ENCODE results near the gene TRIM34. TPM values are rescaled to one million over a fixed set of nuclear protein-coding genes. Genes with fewer than 3 reads are reported as not detected.
"Not testable (repeated sequence)": the region's sequence is repeated elsewhere in the genome, so short reads cannot be mapped to it uniquely, and the experiment has no call there.

Gene TRIM34
- polyA plus RNA-seq, 3 donors from 2014 or later: 13.6 to 37.6 (median 18.8) TPM

- peak; percentile 46 to 54 (median 46) for DNase-seq
- Mint-ChIP-seq H3K27ac (peak overlapping the region; percentile 98 to 100 (median 99)), H3K4me3 (peak overlapping the region; percentile 95 to 99 (median 99)), H3K27me3 (ENCODE audit: low read depth in 3 of 3) (peaks cover 6 to 12% (median 10%) of the 10 kb centered on the region in 3 donors), H3K4me1 (peaks cover 33 to 71% of the 10 kb centered on the region in 2 donors), H3K36me3 (peaks cover 15 to 18% (median 17%) of the 10 kb centered on the region in 3 donors)
- not testable (repeated sequence) for H3K9me3 Mint-ChIP-seq
Observed at GRCh38 chr11:5683620-5684019, 58.8 kb downstream of the TRIM34 start.

GRCh38 chr11:5684036-5684645, 59.3 kb downstream of the TRIM34 start:
- H3K4me3 Mint-ChIP-seq: peak overlapping the region; percentile 95 to 99 (median 99)
- no peaks in the 10 kb centered on the region for H3K9me3 Mint-ChIP-seq
- H3K4me1 Mint-ChIP-seq: peaks cover 36 to 71% of the 10 kb centered on the region in 2 donors
- H3K36me3 Mint-ChIP-seq: peaks cover 10 to 13% (median 12%) of the 10 kb centered on the region in 3 donors
- peak in 1 of 3 donors; percentile 39 for DNase-seq
- peak overlapping the region; percentile 98 to 100 (median 99) for H3K27ac Mint-ChIP-seq
- H3K27me3 Mint-ChIP-seq (ENCODE audit: low read depth in 3 of 3): peaks cover 6 to 12% (median 10%) of the 10 kb centered on the region in 3 donors

DNA sequence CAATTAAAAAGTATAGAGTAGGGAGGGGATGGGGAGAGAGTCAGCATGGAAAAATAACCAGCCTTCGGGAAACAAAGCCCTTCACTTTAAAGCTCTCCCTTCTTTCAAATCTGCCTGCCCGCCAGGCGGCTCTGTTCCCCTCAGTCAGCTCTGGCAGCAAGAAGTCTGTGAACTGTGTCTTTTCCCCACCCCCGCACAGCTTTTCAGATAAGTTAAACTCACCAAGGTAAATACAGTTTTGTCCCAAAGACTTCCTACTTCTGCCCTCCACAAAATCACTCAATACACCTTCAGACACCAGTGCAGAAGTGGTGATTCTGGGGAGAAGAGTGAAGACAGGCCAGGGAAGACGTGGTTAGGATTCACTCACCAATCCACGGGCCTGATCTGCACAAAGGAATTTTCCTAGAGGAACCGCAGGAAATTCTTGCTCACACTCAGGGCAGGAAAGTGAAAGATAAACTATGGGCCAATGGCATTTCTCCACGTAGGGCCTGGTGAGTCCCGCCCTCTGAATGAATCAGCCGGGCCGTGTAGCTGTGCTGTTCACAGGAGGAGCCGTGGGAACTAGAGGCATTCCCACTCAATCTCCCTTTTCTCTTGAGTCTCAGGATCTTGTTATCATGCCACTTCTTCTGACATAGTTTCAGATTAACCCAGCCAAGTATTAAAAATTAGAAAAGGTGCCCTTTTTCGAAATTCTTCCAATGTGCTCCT, 60.0 kb downstream of the TRIM34 start, which contains the start of gene TRIM5:
TSS of gene TRIM5 (minus strand) at position 429 of the 717 bp plus-strand sequence. CDS start 4,897 bp downstream, outside the sequence.
- H3K4me1 Mint-ChIP-seq: peaks cover 42 to 71% of the 10 kb centered on the region in 2 donors
- H3K36me3 Mint-ChIP-seq: peaks cover 4 to 8% (median 7%) of the 10 kb centered on the region in 3 donors
- peaks cover 6 to 12% (median 10%) of the 10 kb centered on the region in 3 donors for H3K27me3 Mint-ChIP-seq (ENCODE audit: low read depth in 3 of 3)

DNA sequence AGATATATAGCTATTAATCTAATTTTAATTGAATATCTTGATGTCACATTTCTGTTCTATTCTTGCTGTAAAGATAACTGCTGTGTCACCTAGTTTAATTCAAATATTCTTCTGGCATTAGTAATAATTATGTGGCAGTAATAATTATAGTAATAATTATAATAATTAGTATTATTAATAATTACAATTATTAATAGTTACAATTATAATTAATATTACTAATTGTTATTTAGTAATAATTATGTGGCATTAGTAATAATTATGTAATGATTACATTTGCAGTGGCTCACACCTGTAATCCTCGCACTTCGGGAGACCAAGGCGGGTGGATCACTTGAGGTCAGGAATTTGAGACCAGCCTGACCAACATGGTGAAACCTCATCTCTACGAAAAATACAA, 61.6 kb downstream of the TRIM34 start:
- no peak overlapping the region for H3K4me3 Mint-ChIP-seq

More for the DNA sequence above, 60.0 kb downstream of the TRIM34 start, which contains the start of gene TRIM5:
- Mint-ChIP-seq H3K27ac (peak within 1 kb of the TSS; percentile 98 to 100 (median 99)), H3K4me3 (peak within 1 kb of the TSS; percentile 95 to 99 (median 99)), H3K9me3 (no peaks in the 10 kb centered on the region)
- peak; percentile 81 to 83 (median 82) for DNase-seq

GRCh38 chr11:5688482-5688881, 63.7 kb downstream of the TRIM34 start:
- peaks cover 61 to 82% of the 10 kb centered on the region in 2 donors for H3K4me1 Mint-ChIP-seq
- H3K9me3 Mint-ChIP-seq: no peaks in the 10 kb centered on the region
- no peak for DNase-seq

More for the DNA sequence above, 61.6 kb downstream of the TRIM34 start:
- H3K27me3 Mint-ChIP-seq (ENCODE audit: low read depth in 3 of 3): peaks cover 6 to 15% (median 12%) of the 10 kb centered on the region in 3 donors
- peak overlapping the region in 1 of 6 donors; percentile 85 for H3K27ac Mint-ChIP-seq
- peaks cover 48 to 74% of the 10 kb centered on the region in 2 donors for H3K4me1 Mint-ChIP-seq
- peaks cover 0 to 4% (median 0%) of the 10 kb centered on the region in 3 donors for H3K36me3 Mint-ChIP-seq
- H3K9me3 Mint-ChIP-seq: no peaks in the 10 kb centered on the region
- DNase-seq: no peak

GRCh38 chr11:5689551-5689983, 64.8 kb downstream of the TRIM34 start, which contains the start of gene TRIM22:
TSS of gene TRIM22 (plus strand) at chr11:5689790. CDS start at chr11:5696233, 6,443 bp downstream.
- peak within 1 kb of the TSS; percentile 91 to 99 (median 99) for H3K4me3 Mint-ChIP-seq

More at GRCh38 chr11:5688482-5688881, 63.7 kb downstream of the TRIM34 start:
- Mint-ChIP-seq H3K27me3 (ENCODE audit: low read depth in 3 of 3) (peaks cover 6 to 15% (median 12%) of the 10 kb centered on the region in 3 donors), H3K4me3 (peak overlapping the region; percentile 47 to 99 (median 69)), H3K36me3 (peaks cover 0 to 10% (median 7%) of the 10 kb centered on the region in 3 donors), H3K27ac (peak overlapping the region; percentile 87 to 97 (median 94))

DNA sequence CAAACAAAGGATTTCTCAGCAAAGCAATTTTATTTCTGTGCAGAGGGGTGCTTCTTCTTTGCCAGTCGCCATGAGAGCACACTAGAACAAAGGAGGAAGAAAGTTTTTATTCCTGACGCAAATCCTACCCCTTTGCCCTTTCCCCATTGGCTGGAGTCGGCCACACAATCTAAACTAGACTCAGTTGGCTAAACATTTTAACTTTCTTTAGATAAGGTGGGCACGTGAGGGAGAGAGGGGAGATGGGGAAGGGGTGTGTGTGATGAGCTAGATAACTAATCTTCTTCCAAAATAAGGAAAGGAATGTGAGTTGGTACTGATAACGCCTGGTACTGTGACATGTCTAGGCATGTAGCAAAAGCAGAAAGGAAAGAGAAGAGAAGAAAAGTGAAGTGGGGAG, 65.4 kb downstream of the TRIM34 start:
- Mint-ChIP-seq H3K9me3 (no peaks in the 10 kb centered on the region), H3K4me1 (peaks cover 60 to 82% of the 10 kb centered on the region in 2 donors), H3K27me3 (ENCODE audit: low read depth in 3 of 3) (peaks cover under 1 to 6% (median 2%) of the 10 kb centered on the region in 3 donors), H3K4me3 (peak overlapping the region; percentile 91 to 99 (median 99)), H3K27ac (peak overlapping the region; percentile 93 to 99 (median 95)), H3K36me3 (peaks cover 5 to 19% (median 12%) of the 10 kb centered on the region in 3 donors)
- DNase-seq: no peak

More at GRCh38 chr11:5689551-5689983, 64.8 kb downstream of the TRIM34 start, which contains the start of gene TRIM22:
- Mint-ChIP-seq H3K9me3 (no peaks in the 10 kb centered on the region), H3K36me3 (peaks cover 5 to 14% (median 7%) of the 10 kb centered on the region in 3 donors), H3K27me3 (ENCODE audit: low read depth in 3 of 3) (peaks cover 5 to 11% (median 6%) of the 10 kb centered on the region in 3 donors), H3K4me1 (peaks cover 60 to 82% of the 10 kb centered on the region in 2 donors), H3K27ac (peak within 1 kb of the TSS; percentile 93 to 99 (median 95))
- DNase-seq: peak; percentile 65 to 70 (median 65)

GRCh38 chr11:5690736-5691135, 65.9 kb downstream of the TRIM34 start:
- Mint-ChIP-seq H3K27me3 (ENCODE audit: low read depth in 3 of 3) (peaks cover 0 to 6% (median 0%) of the 10 kb centered on the region in 3 donors), H3K9me3 (no peaks in the 10 kb centered on the region), H3K4me1 (peaks cover 62 to 83% of the 10 kb centered on the region in 2 donors), H3K36me3 (peaks cover 5 to 20% (median 13%) of the 10 kb centered on the region in 3 donors), H3K4me3 (peak overlapping the region; percentile 91 to 99 (median 99)), H3K27ac (peak overlapping the region; percentile 93 to 99 (median 95))
- peak in 1 of 3 donors; percentile 18 for DNase-seq

GRCh38 chr11:5691238-5691963, 66.6 kb downstream of the TRIM34 start:
- DNase-seq; H3K27me3 Mint-ChIP-seq (ENCODE audit: low read depth in 3 of 3); H3K9me3 Mint-ChIP-seq: not testable (repeated sequence)
- peaks cover 66 to 85% of the 10 kb centered on the region in 2 donors for H3K4me1 Mint-ChIP-seq
- H3K36me3 Mint-ChIP-seq: peaks cover 11 to 26% (median 13%) of the 10 kb centered on the region in 3 donors
- H3K4me3 Mint-ChIP-seq: peak overlapping the region; percentile 91 to 99 (median 99)
- H3K27ac Mint-ChIP-seq: peak overlapping the region; percentile 93 to 99 (median 95)

DNA sequence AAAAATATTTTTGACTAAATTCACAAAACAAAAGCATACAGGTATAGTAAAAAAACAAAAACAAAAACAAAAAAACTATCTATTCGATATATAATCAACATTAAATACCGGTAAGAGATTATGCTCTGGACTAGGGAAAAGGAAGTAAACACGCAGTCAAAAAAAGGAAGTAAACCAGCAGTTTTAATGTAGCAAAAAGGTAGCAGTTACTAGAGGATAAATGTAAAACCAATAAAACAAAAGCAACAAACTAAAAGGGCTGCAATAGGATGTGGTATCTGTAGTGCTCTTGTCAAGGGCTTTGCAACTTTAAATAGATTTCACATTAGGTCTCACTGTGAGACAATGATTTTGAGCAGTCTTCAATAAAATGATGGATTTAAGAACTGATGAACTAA, 67.2 kb downstream of the TRIM34 start:
- no peaks in the 10 kb centered on the region for H3K9me3 Mint-ChIP-seq
- H3K36me3 Mint-ChIP-seq: peaks cover 12 to 31% (median 13%) of the 10 kb centered on the region in 3 donors
- peaks cover 0 to 6% (median 0%) of the 10 kb centered on the region in 3 donors for H3K27me3 Mint-ChIP-seq (ENCODE audit: low read depth in 3 of 3)
- no peak for DNase-seq
- peak overlapping the region; percentile 91 to 99 (median 99) for H3K4me3 Mint-ChIP-seq
- peak overlapping the region; percentile 93 to 99 (median 95) for H3K27ac Mint-ChIP-seq
- H3K4me1 Mint-ChIP-seq: peaks cover 69 to 91% of the 10 kb centered on the region in 2 donors

All from immature natural killer cell (primary cell).